HUDEP-2 (cell line): ENCODE results near the gene IP6K1.
"Not testable (repeated sequence)": the region's sequence is repeated elsewhere in the genome, so short reads cannot be mapped to it uniquely, and the experiment has no call there.

Source experiments
- DNase-seq, 76 experiments: peaks; one replicate each; lab custom pipeline; 2025; ENCODE audit not compliant: unreplicated experiment in 76 of 76; lab: John Stamatoyannopoulos, UW

Gene IP6K1

DNA sequence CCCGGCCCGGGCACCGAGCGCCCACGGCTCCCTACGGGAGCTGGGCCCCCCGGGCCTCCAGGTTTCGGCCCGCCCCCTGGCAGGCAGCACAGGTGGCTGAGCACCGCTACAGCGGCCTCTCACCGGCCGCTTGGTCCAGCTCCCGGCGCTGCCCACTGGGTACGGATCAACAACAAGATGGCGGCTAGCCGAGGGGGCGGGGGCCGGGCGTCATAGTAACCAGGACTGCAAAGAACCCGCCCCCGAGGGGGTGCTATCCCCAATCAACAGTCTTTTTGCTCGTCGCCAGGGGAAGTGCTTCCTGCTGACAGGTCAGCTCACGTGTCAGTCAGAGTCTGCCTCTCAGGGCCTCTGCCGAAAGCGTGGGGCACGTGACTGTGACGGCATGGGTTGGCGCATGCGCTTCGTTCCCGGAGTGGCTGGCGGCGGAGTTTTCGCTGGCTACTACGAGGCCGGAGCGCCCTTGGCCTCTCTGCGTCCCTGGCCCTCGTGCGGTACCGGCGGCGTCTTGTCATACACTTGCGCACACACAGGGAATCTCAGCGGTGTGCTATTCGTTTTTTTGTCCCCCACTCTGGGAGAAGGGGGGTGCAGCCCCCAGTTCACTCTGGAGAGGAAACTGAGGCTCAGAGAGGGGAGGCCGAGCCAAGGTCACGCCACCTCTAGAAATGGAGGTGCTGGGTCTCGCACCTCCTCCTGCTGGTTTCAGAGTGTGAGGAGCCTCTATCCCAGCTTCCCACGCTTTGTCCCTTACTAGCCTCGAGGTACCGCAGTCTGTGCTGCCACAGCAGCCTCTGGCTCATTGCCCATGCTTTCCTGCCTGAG, at the start of gene IP6K1:
IP6K1 (minus strand) TSS at position 186 of the 825 bp plus-strand sequence. CDS start 38,502 bp downstream, outside the sequence.
- peak in 75 of 76 experiments; percentile 82 to 100 (median 99) for DNase-seq

DNA sequence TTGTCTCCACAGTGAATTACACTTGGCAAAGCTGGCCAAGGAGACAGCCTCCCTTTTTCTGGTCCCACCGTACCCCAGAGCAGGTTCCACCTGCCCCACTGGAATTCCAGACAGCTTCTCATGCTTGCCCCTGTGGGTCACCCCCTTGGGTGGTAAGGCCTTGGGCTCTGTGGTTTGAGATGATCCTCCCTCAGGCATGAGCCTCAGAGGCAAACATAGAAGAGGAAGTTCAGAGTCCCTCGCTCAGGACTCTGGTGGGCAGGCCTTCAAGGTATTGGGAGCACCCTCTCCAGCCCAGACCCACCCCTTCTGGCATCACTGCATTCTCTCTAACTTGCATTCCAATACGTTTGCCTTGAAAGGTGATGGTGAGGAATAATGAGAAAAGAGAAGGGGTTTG, 45.0 kb upstream of the IP6K1 start:
- no peak for DNase-seq

DNA sequence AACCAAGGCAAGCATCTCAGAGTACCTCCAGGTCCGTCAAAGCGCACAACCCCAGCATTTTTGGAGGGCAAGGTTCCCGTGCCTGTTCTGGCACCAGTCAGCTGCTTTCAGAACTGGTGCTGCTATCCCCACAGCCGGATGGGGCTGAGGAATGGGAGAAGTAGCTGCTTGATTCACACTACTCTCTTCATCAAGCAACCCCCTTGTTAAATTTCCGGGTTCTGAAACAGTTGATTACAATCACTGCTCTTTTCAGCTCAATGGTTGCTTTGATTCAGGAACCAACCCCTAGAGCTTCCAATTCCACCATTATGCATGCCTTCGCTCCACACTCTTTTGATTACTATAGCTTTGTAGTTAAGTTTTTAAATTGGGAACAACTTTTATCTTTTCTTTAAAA, 39.7 kb upstream of the IP6K1 start:
- no peak for DNase-seq

DNA sequence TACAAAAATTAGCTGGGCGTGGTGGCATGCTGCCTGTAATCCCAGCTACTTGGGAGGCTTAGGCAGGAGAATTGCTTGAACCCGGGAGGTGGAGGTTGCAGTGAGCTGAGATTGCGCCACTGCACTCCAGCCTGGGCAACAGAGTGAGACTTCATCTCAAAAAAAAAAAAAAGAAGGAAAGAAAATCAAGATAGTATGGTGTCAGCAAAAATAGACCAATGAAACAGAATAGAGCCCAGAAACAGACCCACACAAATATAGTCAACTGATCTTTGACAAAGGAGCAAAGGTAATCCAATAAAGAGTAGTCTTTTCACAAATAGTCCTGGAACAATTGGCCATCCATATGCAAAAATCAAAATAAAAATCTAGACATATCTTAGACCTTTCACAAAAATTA, 36.8 kb upstream of the IP6K1 start:
- not testable (repeated sequence) for DNase-seq

DNA sequence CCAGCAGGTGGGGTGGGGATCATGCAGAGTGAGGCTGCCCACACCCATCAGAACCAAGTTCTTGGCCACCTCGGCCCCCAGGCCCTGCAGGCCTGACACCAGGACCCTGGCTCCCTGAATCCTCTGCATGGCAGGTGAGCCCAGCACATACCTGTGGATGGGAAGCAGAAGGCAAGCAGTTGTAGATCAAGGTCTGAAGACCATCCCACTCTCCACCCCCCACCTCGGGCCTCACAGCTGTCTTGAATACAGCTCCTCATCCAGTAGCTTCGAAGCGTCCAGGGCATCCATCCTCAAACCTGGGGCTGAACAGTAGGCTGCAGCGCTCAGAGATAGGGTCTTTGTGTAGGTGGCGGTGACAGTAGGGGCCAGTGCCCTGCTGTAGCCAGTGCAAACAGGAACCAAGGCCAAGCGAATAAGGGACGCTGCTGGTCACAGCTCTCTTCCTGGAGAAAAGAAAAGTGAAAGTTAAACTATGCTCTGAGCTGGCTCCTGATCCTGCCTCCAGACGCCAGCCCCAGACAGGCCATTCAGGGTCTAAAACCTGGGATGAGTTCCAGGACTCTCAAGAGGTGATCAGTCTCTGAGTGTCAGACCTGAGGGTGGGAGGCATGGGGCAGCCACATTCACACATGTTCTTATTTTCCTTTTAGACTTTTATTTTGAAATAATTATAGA, 27.3 kb upstream of the IP6K1 start, which contains the start of gene UBA7:
UBA7 (minus strand) TSS at position 457 of the 678 bp plus-strand sequence; CDS start at position 291, 166 bp downstream.
- DNase-seq = peak in 4 of 76 experiments; percentile 8 to 32 (median 22)

DNA sequence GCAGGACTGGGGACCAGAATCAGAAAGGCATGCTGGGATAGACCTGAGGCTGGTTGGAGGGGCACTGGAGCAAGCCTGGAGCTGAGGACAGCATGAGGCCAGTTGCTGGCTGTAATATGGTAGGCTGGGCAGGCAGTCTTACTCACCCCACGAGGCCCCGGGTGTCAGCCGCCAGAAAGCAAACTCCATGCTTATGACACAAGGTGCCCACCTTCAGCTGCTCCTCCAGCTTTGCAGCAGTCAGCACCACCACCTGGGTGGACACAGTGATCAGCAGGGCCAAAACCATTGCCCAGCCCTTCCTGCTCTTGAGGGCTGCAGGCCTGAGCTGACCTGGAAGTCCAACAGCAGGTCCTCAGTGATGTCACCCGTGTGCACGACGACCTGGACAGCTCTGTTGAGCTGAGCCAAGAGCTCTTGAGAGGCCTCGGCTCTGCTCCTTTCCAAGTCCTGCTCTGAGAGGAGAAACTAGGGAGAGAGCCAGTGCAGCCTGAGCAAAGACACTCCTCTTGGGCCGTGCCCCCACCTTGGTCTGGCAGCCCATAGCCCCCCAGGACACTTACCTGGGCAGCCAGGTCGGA, 26.7 kb upstream of the IP6K1 start:
- no peak for DNase-seq

DNA sequence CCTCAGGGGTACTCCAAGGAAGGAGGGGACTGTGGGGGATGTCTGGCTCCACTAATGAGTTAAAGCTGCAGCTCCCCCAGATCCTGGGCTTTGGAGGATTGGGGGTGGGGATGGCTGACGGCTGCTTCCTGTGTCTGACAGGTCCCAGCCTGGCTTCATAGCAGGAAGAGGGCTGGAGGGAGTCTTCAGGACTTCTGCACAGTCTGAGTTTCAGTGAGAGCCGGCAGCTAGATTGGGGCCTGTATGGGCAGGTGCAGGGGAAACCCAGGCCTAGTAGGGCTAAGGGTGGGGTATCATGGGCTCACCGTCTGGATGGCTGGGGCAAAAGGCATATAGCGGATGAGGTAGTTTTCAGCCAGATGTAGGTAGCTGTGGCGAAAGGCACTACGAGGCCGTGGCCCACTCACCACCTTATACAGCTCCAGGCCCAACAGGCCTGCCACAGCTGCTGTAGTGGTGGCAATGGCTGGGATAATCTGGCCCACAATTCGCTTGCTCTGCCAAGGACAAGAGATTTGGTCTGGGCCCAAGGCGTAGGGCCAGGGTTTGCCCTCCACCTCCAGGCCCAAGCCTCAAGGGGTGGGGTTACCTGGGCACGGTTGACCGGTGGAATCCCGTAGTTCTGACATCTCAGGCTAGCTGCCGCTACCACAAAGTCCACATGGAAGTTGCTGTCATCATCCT, 21.2 kb upstream of the IP6K1 start:
- DNase-seq = no peak

DNA sequence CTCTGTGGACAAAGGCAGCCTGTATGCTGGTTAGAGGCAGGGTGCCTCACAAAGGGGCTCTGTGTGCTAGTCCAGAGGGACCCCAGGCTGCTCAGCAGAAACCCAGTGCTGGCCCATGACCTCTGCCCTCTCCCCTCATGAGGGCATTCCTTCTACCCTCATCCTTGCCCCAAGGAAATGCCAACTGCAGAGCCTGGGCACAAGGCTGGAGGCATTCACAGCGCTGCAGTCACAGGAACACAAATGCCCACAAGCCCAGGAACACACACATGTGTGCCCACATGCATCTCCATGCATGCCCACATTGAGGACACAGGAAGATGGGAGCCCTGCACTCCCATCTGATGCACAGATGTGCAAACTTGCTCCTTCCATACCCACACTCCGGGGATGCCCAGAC, 20.5 kb upstream of the IP6K1 start:
- DNase-seq = no peak

DNA sequence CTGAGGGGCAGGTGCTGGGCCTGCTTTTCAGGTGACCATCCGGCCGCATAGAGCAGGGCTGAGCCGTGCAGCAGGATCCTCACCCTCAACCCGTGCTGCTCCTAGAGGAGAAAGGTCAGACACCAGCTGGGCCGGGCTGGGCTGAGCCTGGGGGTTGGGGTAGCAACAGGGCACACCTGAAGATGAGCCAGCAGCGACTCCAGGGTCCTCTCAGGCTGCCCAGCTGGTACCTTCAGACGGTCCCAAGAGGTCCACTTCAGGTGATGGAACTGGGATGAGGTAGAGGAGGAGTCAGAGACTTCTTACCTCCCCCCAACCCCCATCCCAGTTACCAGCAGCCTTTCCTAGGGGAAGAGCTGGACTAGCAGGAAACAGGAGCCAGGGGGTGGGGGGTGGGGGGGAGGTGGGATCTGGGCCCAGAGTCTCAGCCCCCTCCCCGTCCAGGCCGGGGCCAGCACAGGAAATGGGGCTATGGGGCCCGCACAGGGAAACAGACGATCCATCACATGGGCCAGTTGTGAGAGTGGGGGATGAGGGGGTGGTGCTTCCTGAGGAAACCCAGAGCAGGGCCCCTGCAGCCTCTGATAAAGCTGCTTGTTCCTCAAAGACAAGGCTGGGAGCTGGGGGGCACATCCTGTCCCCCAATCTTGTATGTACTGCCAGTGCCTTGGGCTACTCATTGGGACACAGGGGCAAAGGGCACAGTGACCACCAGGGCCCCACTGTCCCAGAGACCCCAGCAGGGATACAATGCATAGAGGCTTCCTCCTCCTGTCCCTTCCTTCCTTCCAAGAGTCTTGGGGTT, 19.8 kb upstream of the IP6K1 start:
- DNase-seq = peak in 12 of 76 experiments; percentile 3 to 47 (median 20)

DNA sequence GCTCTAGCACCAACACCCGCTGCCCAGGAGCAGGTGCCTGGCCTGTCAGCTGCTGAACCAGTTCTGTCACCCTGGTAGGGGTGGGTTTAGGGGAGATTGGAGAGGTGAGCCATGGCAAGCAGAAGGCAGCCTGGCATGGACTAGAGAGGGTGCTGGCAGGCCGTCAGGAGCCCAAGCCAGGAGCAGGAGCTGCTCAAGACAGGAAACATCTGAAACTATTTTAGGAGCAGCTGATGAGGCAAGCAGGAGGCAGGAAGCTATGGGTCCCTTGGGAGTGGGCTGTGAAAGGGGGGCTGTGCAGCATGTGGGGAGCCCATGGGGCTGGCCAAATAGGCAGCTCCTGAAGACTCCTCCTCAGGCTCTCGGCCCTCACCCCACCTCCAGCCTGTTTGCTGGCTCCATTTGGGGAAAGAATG, 19.0 kb upstream of the IP6K1 start:
- DNase-seq = no peak

DNA sequence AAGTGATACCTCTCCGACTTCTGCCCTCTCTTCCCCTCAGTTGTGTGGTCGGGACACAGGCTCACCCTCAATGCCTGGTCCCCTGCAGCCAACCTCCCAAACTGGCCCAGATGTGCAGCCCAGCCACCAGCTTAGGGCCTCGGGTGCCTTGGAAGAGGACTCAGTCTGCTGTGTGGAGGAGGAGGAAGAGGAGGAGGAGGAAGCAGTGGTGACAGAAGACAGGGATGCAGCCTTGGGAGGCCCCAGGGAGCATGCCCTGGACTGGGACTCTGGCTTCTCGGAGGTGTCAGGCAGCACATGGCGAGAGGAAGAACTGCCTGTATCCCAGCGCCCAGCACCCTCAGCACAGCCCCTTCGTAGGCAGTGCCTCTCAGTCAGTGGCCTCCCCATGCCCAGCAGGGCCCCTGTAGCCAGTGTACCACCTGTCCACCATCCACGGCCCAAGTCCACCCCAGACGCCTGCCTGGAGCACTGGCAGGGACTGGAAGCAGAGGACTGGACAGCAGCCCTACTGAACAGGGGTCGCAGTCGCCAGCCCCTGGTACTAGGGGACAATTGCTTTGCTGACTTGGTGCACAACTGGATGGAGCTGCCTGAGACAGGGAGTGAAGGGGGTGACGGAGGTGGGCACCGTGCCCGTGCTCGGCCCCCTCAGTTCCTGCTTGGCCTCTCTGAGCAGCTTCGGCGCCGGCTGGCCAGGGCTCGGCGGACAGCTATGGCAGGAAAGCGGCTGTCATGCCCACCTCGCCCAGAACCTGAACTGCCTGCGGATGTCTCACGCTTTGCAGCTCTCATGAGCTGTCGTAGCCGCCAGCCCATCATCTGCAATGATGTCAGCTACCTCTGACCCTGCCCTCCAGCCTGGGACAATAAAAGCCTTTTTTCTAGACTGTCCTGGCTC, 18.0 kb upstream of the IP6K1 start:
- no peak for DNase-seq

DNA sequence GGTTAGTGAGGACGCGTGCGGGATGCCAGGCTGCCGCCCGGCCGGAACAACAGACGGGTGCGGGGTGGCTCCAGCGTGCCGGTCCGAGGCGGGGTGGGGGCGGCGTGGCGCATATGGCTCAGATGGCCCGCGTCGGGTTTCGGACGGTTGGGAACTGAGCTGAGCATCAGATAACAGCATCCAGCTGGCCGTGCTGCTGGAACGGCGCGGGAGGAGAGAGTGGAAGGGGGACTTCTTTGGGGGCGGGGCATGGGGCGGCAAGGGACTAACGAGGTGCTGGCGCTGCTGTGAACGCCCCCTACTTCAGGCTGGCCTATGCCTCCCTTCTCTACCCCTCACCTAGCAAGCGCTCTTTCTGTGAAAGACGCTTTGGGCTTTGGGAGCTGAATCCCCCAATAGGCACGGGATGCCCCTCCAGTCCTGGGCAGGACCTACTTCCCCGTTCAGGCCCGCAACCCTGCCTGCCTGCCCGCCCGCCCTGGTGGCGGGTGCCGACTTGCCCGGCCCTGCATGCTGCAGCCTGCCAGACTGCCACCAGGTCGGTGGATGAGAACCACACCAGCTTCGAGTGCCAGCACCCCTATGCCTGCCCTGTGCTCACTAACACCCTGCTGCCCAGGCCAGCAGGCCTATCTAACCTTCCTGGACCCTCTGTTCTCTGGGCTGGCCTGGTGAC, 17.3 kb upstream of the IP6K1 start:
- DNase-seq = peak in 26 of 76 experiments; percentile 9 to 61 (median 42)

DNA sequence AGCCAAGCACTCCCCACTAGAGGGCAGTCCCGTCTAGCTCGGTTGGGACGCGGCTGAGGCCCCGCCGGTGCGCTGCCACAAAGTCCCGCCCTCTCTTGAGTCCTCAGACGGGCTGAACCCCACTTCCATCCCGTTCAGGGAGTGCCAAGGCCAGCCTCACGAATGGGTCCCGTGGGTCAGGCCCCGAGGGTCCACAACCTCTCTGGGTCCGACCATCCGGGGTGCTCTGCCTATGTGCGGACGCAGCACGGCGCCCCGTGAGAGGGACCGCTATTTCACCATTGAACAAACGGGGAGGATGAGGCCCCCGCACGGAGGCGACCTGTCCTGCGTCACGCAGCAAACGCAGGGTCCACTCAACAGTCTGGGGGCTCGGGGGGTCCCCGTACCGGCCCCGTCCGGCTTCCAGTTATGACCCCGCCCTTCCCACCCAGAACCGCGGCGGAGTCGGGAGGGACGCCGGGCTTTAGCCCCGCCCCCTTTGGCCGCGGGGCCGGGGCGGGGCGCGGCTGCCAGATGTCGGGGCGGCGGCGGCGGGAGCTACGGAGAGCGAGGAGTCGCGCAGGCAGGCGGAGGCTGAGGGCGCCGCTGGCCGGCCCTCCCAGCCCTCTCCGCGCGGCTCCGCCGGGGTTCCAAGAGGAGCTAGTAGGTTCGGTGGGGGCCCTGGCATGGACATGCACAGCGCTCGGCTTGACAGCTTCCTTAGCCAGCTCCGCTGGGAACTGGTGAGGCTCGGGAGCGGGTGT, 16.6 kb upstream of the IP6K1 start, which contains the start of gene INKA1:
INKA1 (plus strand) TSS at position 543 of the 746 bp plus-strand sequence; CDS start at position 675, 132 bp downstream.
- DNase-seq = peak in 73 of 76 experiments; percentile 15 to 95 (median 72)

DNA sequence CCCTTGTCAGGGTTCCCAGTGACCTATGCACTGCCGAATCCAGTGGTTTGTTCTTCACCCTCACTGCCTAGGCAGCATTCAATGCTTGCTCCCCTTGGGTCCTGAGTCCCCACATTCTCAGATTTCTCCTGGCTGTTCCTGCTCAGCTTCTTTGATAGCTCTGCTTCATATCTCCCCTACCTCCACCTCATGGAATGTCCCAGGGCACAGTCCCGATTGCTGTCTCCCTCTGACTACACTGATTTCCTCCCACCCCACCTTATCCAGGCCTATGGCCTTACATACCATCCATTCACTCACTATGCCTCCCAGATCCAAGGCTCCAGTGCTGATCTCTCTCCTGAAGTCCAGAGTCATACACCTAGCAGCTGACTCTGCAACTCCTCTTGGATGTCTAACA, 14.8 kb upstream of the IP6K1 start:
- DNase-seq = no peak

DNA sequence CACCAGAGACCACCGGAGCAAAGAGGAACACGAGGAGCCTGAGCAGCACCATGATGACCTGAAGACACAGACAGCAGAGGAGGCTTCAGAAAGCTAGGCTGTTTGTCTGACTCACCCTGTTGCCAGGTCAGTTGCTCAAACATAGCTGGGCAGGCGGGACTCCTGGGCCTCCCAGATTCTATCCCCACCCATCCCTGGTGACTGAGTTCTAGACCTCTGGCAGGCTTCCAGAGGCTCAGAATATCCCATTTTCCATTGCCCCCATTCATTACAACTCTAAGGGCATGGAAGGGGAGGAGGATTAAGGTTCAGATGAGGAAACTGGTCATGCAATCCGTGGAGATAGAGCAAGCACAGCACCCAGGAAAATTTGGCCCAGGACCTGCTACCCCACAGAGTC, 13.4 kb upstream of the IP6K1 start, which contains the start of gene CDHR4:
CDHR4 (minus strand) TSS at position 113 of the 400 bp plus-strand sequence; CDS start at position 52, 61 bp downstream.
- peak in 19 of 76 experiments; percentile 14 to 54 (median 24) for DNase-seq

DNA sequence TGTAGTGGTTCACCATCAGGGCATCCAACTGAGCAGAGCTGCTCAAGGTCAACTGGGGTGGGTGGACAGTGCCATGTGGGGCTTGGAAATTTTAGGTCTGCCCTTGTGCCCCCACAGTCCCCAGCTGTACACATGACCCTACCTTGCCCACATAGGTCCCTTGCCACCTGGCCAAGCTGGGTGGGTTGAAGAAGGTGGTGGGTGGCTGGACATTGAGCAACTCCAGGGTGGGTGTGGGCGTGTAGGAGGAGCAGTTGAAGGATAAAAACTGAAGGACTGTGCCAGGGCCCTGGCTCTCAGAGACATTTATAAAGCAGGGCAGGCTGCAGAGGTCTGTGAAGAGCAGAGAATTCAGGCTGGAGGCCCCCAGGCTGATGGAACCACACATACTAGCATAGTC, 12.8 kb upstream of the IP6K1 start:
- no peak for DNase-seq
